GM18498 (cell line): ENCODE measurements around the gene CHN2.

ENCODE experiments used
- ATAC-seq: cut with Tn5 transposase; IDR thresholded peaks from one replicate; pipeline ENCODE4 v1.9.1; 2021; ENCODE audit warnings: mild to moderate bottlenecking, moderate library complexity; ENCODE audit not compliant: unreplicated experiment

The CHN2 gene

DNA sequence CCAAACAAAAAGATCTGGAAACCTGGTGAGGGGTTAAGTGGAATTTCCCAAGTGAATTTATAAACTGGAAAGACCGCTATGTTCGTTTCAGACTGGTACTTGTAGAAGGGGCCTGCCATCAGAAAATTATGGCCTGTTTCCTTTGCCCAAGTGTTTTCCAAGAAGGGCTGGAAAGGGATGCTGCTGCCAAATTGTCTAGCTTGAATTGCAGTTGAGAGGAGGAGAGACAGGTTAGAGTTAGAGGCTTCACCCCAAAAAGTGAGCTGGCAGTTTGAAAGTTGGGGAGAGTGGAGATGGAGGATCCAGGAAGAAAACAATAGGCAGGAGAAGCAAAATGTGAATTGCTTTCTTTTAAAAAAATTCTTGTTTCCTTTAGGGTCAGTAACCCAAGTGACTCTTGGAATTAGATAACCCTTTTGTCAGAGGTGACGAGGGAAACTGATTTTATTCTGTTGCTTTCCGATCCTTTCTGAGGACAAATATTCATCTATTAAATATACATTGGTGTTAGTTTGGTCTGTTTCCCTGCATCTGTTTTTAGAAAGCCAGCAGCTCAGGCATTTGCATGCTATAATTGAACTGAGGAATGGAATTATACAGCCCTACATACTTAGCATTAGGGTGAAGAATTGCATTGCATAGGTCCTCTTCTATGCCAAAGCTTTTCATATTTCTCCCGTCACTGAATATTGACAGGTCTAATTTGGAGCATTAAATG lies 286.5 kb downstream of the CHN2 start:
- ATAC-seq = no peak

DNA sequence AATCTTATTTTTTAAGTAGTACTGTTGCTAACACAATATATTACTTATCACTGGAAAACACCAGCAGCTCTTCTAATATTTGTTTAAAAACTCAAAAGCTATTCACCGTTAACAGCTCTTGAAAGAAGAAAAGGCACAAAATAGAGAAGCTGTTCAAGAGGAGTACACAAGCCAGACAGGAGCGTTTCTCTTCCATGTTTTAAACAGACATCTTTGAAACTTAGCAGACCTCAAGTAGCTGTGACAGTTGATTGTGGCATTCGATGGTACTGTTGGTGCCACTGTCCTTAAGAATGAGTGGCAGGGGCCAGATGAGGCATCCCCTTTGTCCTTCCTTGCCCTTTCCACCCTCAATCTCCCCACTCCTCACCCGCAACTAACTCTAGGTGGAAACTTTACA lies 287.5 kb downstream of the CHN2 start:
- no peak for ATAC-seq

DNA sequence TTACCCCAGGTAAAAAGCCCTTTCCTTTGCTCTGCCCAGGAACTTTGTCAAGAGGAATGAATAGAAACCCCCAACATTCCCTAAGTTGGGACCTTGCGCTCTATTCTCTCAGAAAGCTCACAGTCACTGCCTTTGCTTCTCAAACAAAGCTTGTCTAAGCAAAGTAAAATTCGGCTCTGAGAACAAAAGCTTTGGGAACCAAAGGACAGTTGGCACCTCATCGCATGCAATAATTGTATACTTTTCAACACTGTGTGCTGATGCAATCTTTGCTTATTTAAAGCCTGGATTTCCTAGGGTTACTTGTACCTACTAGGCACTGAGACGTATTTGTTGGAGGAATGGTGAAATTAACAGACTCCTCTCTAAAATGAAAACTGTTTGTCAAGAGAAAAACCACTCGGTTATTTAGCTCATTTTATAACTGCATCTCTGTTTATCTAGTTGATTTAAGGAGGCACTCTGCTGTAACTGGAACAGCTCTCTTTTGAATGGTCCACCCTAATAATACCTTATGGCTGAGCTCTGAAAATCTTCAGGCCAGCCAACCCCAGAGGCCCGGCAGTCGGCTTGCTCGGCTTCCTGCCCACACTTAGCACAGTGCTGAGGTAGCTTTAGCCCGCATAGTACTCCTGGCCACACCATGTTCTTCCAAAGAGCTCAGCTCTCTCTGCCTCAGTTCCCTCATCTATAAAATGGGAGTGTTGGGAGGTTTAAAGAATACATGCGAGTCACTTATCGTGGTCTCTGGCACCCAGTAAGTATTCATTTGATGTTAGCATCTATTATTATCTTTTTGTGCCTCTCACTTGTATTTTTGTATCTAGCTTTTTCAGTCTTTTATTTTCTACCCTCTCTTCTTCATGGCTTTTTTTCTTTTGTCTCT lies 288.9 kb downstream of the CHN2 start:
- ATAC-seq = no peak

DNA sequence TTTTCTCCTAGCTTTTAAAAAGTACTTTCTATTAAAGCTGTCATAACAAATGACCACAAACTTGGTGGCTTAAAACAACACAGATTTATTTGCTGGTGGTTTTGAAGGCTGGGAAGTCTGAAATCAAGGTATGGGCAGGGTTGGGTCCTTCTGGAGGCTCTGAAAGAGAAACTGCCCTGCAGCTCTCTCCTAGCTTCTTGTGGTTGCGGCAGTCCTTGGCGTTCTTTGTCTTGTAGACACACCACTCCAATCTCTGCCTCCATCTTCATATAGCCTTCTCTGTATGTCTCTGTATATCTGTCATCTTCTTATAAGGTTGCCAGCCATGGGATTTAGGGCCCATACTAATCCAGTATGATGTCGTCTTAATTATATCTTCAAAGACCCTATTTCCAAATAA lies 289.7 kb downstream of the CHN2 start:
- ATAC-seq = no peak

DNA sequence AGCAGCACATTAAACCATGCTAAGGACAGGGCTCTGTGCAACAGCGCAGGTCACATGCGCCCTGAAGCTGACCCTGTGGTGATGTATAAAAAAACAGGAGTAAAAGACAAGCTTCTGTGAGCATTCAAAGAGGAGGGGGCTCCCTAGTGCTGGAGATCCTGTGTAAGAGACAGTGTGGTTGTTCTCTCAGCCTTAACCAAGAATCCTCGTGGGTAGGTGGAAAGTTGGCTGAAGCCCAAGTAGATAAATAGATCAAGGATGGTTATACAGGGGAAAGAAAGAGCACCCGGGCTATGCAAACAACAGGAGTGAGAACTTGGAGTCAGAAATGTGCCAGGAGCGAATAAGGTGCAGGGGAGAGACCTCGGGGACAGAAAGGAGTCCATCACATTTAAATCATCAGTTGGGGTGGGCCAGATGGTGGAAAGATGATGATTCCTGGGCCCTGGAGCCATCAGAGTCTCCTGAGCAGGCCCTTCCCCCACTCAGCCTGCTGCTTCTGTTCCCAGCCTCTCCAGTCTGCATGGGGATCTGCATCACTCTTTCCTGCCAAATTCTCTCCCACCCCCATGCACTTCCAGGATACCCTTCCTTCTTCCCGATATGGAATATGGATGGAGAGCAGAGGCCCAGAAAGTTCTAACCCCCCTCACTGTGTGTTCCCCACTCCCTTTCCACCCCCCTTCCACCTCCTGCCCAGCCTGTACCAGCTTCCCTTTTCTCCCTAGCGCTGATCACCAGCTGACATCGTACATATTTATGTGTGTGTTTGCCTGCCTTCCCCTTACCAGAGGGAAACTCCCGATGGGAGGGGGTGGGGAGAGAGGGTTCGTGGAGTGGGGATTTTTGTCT lies 291.0 kb downstream of the CHN2 start:
- no peak for ATAC-seq

DNA sequence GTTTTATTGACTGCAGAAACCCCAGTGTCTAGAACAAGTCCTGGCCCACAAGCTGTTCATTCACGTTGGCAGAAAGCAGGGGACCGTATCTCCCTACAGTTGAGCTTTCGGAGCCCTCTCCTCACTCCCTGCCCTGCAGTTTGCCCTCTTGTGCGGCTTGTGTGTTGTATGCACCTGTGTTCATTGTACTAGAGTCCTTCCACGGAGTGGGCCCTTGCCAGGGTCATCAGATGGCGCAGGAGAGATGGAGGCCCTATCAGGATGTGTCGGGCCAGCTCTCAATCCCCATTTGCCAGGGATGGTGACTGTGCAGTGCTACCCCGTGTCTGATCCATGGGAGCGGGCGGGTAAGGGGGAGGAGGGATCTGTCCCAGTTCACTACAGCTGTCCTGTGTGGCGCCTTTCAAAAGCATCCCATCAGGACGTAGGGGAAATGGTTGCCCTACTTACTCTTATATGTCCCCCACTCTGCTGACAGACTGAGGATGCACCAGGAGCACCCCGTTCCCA lies 291.7 kb downstream of the CHN2 start:
- ATAC-seq = no peak

DNA sequence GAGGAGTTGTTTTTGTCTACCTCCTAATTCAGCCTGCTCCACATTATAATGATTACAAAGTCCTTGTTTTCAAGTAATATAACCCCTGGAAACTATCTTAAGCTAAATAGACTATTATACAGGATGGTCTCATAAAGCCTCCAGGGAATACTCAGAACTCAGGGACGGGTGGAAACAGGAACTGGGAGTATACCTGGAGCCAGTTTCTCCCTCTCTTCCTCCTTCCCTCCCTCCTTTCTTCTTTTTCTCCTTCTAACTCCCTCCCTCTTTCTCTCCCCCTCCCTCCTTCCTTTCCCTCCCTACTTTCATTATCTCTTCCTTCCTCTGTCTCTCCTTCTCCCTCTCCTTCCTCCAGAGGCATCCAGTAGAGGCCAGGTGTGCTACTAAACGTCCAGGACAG lies 292.8 kb downstream of the CHN2 start:
- ATAC-seq = no peak

DNA sequence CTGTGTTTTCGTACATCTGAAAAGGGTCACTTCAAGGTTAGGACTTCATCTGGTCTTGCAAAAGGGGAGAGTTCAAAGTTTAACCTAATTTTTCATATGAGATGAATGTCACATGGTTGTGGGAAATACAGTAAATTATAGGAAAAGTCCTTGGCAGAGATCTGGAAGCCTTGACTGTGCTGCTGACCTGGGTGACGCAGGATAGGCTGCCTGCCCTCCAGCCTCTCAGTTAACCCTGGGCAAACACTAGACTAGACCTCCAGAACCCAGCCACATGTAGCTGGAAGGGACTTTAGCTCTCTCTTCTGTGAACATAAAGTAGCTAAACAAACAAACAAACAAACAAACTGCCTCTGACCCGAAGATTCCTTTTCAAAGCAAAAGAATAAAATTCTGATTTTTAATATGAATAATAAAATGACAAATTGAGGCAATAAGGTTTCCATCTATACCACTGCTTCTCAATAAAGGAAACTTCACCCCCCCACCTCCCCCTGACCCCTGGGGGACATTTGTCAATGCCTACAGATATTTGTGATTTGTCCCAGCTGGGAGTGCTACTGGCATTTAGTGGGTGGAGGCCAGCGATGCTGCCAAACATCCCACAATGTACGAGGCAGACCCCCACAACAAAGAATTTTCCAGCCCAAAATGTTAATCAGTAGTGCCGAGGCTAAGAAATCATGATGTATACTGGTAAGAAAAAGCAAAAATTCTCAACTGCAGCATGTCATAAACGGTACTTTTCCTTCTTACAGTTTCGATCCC lies 293.8 kb downstream of the CHN2 start:
- no peak for ATAC-seq

DNA sequence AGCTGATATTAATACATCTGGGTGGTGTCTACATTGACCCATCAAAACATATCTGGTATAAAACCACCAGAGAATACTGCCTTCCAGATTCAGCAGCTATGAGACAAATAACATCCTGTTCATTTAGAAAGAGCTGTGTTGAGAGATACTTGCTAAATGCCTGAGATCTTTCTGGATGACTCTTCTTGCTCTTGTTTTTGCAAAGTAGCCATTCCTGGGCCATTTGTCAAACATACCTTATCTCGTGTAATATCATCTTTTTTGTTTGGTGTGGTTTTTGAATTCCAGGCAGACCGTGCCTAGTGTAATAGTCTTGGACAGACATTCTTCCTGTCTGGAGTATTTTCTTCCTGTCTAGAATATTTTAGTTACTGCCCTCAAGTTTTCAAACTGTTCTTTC lies 294.4 kb downstream of the CHN2 start:
- ATAC-seq = no peak

DNA sequence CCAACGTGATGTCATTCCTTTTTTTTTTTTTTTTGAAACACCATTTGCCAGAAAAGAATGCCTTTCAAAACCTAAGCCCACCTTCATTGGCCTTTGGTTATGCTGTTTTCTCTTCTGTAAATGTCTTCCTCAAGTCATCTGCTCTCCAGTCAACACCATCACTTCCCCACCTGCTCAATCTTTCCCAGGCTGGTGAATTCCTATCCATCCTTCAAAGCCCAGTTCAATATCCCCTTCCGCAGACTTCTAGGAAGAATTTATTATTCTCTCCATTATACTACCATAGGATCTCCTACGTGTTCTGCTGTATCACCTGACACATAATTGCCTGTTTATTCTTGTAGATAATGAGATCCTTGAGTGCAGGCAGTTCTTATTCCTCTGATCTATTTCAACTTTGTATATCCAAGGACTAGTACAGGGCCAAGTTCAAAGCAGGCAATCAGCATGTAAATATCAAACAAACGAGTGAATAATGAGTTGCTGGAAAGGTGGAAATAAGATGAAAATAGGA lies 295.6 kb downstream of the CHN2 start:
- ATAC-seq = no peak

DNA sequence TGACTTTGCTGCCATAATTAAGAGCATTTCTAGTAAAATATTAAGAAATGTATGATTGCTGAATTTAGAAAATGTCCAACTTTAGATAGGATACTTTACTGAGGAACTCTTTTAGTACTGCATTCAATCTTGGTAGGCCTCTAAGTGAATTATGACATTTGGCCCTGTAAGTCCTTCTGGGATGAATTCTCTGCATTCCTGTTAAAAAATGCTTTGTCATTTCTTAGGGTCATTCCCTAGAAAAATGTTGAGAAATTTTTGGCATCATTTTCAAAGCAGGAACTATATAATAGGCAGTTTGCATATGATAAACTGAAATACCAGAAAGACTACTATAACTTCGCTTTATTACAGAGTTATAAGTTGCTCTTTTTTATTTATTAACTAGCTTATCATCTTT lies 299.8 kb downstream of the CHN2 start:
- no peak for ATAC-seq

DNA sequence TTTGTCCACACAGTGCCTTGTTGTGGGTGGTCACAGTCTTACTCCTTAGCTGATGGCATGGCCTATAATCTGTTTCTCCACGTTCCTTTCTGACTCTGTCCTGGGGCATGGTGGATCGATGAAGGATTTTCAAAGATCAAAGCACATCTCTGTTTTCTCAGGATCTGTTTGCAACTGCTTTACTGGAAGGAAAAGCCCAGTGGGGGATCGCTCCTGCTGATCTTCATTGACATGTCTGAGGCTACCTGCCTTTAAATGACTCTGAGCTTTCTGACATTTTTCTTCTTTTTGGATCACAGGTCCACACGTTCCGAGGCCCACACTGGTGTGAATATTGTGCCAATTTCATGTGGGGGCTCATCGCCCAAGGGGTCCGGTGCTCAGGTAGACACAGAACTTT lies 301.1 kb downstream of the CHN2 start:
- ATAC-seq = no peak

DNA sequence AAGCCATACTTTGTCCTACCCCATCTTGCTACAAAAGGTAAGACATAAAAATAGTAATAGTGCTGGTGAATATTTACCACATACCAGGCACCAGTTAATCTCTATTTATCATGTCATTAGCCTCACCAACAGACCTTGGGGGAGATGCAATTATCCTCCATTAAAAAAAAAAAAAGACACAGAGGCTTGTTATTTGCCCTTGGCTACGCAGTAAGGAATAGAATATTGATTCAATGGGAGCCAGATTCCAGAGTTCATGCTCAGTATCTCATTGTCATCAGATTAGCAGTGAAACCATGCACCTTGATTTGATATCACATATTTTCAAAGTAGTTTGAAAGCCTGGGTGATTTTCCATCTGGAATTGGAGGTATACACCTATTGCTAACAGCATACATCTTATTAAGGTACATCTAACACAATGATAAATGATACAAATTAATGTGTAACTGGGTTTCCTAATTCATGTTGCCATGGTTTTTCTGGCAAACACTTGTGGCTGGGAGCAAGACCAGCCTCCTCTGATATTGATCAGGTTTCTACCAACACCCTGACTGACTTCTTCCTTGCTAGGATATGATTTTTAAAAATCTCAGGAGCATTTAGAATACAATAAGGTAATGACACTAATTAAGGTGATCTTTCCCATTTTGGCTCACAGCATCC lies 301.9 kb downstream of the CHN2 start:
- ATAC-seq = no peak

DNA sequence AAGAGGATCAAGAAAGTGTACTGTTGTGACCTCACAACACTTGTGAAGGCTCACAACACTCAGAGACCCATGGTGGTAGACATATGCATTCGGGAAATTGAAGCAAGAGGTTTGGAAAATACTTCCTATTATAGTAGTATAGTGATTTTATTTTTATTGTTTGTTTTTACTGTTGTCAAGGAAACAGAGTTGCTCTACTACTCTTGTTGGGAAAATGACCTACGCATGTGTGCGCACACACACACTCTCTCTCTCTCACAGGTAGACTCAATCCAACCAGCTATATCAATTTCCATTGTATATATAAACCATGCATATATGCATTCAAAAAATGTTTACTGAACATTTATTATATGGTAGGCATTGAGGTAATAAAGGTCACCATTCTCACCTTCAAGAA lies 305.4 kb downstream of the CHN2 start:
- ATAC-seq = no peak

DNA sequence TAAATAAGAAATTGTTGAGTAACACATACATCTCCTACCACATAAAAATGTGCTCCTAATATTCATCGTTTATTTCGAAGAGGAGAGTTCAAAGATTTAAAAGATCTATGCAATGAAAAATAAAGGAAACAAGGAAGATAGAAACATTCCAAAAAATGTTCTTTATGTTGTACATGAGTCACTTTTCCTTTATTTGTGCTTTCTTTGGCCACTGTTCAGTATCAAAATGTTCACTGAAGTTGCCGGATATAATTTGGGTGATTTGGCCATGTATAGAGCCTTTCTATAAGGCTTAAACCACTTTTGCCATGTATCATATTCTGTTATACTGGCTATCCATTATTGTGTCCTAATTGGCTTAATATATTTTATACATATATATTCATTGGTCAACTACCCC lies 306.1 kb downstream of the CHN2 start:
- ATAC-seq = no peak

DNA sequence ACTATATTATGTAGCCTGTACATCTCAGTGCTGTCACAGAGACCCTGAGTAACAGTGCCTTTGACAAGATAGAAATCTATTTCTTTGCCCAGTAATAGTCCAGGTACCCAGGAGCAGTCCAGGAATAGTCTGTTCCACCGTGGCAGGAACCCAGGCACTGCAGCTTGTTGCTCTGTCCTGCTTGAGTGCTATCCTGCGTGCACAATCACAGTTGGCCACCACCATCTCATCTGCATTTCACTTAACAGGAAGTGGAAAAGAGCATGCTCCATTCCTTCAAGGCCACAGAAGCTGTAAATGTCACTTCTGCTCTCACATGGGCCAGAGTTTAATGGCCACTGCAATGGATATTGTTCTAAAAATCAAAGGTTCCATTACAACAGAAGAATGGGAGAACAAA lies 307.6 kb downstream of the CHN2 start:
- no peak for ATAC-seq

DNA sequence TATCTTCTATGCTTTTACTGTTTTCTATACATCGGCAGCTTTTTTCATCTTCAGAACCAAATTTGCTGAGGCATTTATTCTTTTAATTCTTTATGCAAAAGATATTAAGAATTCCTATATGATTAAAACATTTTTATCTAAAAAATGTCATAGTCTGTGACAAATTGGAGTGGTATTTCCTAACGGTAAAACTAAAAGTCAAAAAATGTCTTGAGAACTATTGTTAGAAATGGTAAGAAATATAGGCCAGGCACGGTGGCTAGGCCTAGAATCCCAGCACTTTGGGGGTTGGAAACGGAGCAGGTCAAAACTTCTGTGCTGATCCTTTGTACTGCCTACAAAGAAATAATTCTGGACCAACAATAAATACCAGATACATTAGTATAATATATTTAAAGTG lies 311.4 kb downstream of the CHN2 start:
- ATAC-seq = no peak

DNA sequence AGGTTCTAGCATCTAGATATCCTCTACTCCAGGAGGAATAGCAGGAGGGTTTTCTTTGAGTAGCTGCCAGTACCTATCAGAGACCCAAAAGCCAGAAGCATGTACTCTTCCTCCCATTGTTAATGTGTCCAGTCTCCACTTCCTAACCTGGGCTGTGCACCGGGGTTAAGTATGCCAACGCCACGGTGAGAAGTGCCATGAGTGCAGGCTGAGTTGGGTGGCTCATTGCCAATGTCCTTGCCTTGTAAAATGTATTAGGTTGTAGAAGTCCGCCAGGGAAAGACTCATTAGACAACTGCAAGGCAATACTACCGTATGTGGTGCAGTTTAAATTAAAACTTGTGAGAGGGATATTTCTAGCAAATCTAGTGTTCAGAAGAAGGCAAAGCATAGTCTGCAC lies 314.0 kb downstream of the CHN2 start:
- ATAC-seq = no peak

DNA sequence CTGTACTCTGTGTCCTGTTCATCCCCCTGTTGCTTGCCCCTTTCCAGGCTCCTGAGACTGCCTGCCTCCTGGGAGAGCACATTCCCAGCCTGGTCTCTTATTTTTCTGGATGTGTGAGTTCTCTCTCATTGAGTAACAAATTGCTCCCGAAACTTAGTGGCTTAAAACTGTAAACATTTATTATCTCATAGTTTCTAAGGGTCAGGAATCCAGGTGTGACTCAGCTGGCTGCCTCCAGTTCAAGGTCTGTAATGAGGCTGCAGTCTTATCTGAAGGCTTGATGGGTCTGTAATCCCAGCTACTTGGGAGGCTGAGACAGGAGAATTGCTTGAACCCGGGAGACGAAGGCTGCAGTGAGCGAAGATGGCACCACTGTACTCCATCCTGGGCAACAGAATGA lies 315.5 kb downstream of the CHN2 start:
- no peak for ATAC-seq

DNA sequence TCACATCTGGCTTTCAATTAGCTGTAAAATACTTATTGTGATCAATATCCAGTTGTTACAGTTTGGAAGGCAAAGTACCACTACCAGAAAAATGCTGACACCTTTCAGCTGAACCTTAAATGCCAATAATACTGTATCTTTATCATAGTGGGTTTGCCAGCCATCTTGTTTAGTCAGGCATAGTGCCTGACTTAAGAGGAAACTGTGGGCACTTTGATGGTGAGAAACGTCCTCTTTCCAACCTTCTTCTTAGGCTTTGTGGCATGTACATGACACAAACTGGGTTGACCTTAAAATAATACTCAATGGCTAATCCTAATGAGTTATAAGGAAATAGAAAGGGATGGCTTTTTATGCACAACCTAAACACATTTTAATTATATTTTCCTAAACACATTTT lies 316.8 kb downstream of the CHN2 start:
- ATAC-seq = no peak
